Liver (tissue), 9 donors: Measurements from ENCODE around the gene RAB29. TPM values are rescaled to one million over a fixed set of nuclear protein-coding genes. Genes with fewer than 3 reads are reported as not detected.

Source experiments
- DNase-seq: peaks from one replicate; pipeline ENCODE4 v3.0.0-alpha.2; 2017; ENCODE audit warnings: low spot score
- H3K27ac ChIP-seq, 2 donors: one replicate each; pipeline ENCODE4 v1.7.0; 2013; ENCODE audit warnings: inconsistent platforms in 2 of 2, low read length in 2 of 2, control low read depth in 1 of 2, low read depth in 1 of 2, mild to moderate bottlenecking in 1 of 2
- H3K27me3 ChIP-seq, 4 donors: one replicate each; pipeline versions ENCODE4 v1.6.1 to v1.7.0; 2013; ENCODE audit warnings: low read length in 3 of 4, inconsistent platforms in 1 of 4, mild to moderate bottlenecking in 1 of 4, moderate library complexity in 1 of 4; ENCODE audit not compliant: control insufficient read depth in 4 of 4, insufficient read depth in 4 of 4
- H3K36me3 ChIP-seq, 4 donors: one replicate each; pipeline versions ENCODE4 v1.6.1 to v1.7.0; 2013; ENCODE audit warnings: low read length in 3 of 4, mild to moderate bottlenecking in 3 of 4, low read depth in 1 of 4, moderate library complexity in 1 of 4; ENCODE audit not compliant: control insufficient read depth in 4 of 4, insufficient read depth in 3 of 4
- H3K4me1 ChIP-seq, 4 donors: one replicate each; pipeline versions ENCODE4 v1.6.1 to v1.7.0; 2013; ENCODE audit warnings: low read length in 3 of 4, mild to moderate bottlenecking in 3 of 4, moderate library complexity in 1 of 4; ENCODE audit not compliant: control insufficient read depth in 4 of 4, insufficient read depth in 4 of 4
- H3K4me3 ChIP-seq, 3 donors: one replicate each; pipeline versions ENCODE4 v1.6.1 to v1.7.0; 2013; ENCODE audit warnings: low read length in 3 of 3, control low read depth in 1 of 3, low read depth in 1 of 3, mild to moderate bottlenecking in 1 of 3
- H3K9ac ChIP-seq, 2 donors: one replicate each; pipeline ENCODE4 v1.7.0; 2013; ENCODE audit warnings: low read length in 2 of 2, mild to moderate bottlenecking in 2 of 2, moderate library complexity in 2 of 2, control low read depth in 1 of 2, low read depth in 1 of 2
- H3K9me3 ChIP-seq, 4 donors: one replicate each; pipeline versions ENCODE4 v1.6.1 to v1.7.0; 2013; ENCODE audit warnings: low read length in 3 of 4; ENCODE audit not compliant: control insufficient read depth in 4 of 4
- ATF3 ChIP-seq: IDR thresholded peaks from 2 replicates; pipeline ENCODE4 v1.6.1; 2016; ENCODE audit warnings: antibody characterized with exemption
- EGR1 ChIP-seq, 2 donors: IDR thresholded peaks; 2 replicates each; pipeline ENCODE4 v1.6.1; 2016 to 2018; ENCODE audit warnings: antibody characterized with exemption in 2 of 2, low read depth in 2 of 2
- FOXA1 ChIP-seq: IDR thresholded peaks from 2 replicates; pipeline ENCODE4 v1.6.1; 2016; ENCODE audit warnings: antibody characterized with exemption
- FOXA2 ChIP-seq: IDR thresholded peaks from 2 replicates; pipeline ENCODE4 v1.6.1; 2016; ENCODE audit warnings: antibody characterized with exemption
- GABPA ChIP-seq, 2 donors: IDR thresholded peaks in 1 of 2; conservative IDR thresholded peaks in 1 of 2; 2 replicates each; pipeline ENCODE4 v1.6.1; 2016; ENCODE audit warnings: antibody characterized with exemption in 2 of 2, mild to moderate bottlenecking in 1 of 2, moderate library complexity in 1 of 2
- HNF4A ChIP-seq, 2 donors: conservative IDR thresholded peaks; 2 replicates each; pipeline ENCODE4 v1.6.1; 2016; ENCODE audit warnings: antibody characterized with exemption in 2 of 2, mild to moderate bottlenecking in 2 of 2
- HNF4G ChIP-seq: IDR thresholded peaks from 2 replicates; pipeline ENCODE4 v1.6.1; 2016; ENCODE audit warnings: antibody characterized with exemption
- NR2F2 ChIP-seq: IDR thresholded peaks from 2 replicates; pipeline ENCODE4 v1.6.1; 2016; ENCODE audit warnings: antibody characterized with exemption
- RAD21 ChIP-seq, 2 donors: IDR thresholded peaks; 2 replicates each; pipeline ENCODE4 v1.6.1; 2016; ENCODE audit warnings: antibody characterized with exemption in 2 of 2, mild to moderate bottlenecking in 2 of 2
- REST ChIP-seq: IDR thresholded peaks from 2 replicates; pipeline ENCODE4 v1.6.1; 2016; ENCODE audit warnings: antibody characterized with exemption, mild to moderate bottlenecking
- SP1 ChIP-seq: IDR thresholded peaks from 2 replicates; pipeline ENCODE4 v1.6.1; 2018; ENCODE audit warnings: antibody characterized with exemption, mild to moderate bottlenecking
- TAF1 ChIP-seq: conservative IDR thresholded peaks from 2 replicates; pipeline ENCODE4 v1.6.1; 2016; ENCODE audit warnings: antibody characterized with exemption, mild to moderate bottlenecking
- ZBTB33 ChIP-seq: IDR thresholded peaks from 2 replicates; pipeline ENCODE4 v1.6.1; 2016; ENCODE audit warnings: antibody characterized with exemption
- WGBS: extraction: QIAGEN DNeasy Blood & Tissue Kit; methylation state at CpG from one replicate; pipeline ENCODE4 v1.1.7; 2013; 5-methylcytosine and 5-hydroxymethylcytosine counted together
- polyA plus RNA-seq, 2 donors: library from polyadenylated mRNA; stranded (reverse) in 1 of 2; unstranded in 1 of 2; fragments of 200-250 nt in 1 of 2; fragments of >200 nt in 1 of 2; fragmentation: Nextera tagmentation in 1 of 2; extraction: Ambion mirVana in 1 of 2; gene quantifications; one replicate each; pipeline versions ENCODE4 v1.2.1 to v1.2.3, GENCODE V29; 2013 to 2015
- total RNA-seq, 2 donors: library from RNA; depleted of rRNA; stranded (reverse); fragments of >200 nt; gene quantifications; one replicate each; pipeline ENCODE4 v1.2.3, GENCODE V29; 2014
- donor health status: healthy.
- donor health status: healthy.
- donor health status: healthy.
- donor health status: healthy.
- donor health status: healthy.

Gene RAB29
- total and polyA plus RNA-seq, 4 donors: 11.0 to 25.0 (median 16.0) TPM

GRCh38 chr1:205770618-205771017, 4.7 kb downstream of the RAB29 start:
- no peak for TF ChIP-seq NR2F2
- no peak for TF ChIP-seq RAD21 (IDR thresholded peaks at IDR 0.05)
- no peak for TF ChIP-seq HNF4A (conservative IDR thresholded peaks at IDR 0.05)
- no peak for TF ChIP-seq GABPA (IDR thresholded peaks at IDR 0.05 in 1 of 2, conservative IDR thresholded peaks at IDR 0.05 in 1 of 2)
- no peak for TF ChIP-seq EGR1 (IDR thresholded peaks at IDR 0.05; ENCODE audit: low read depth in 2 of 2)
- no peak for TF ChIP-seq ZBTB33
- no peak for TF ChIP-seq SP1
- no peak for TF ChIP-seq HNF4G
- no peak for TF ChIP-seq TAF1
- no peak for TF ChIP-seq REST
- no peak for TF ChIP-seq FOXA1
- TF ChIP-seq ATF3: no peak
- Histone ChIP-seq H3K4me3 (no peak overlapping the region), H3K9me3 (no peaks in the 10 kb centered on the region), H3K36me3 (peaks cover 0 to 9% (median 4%) of the 10 kb centered on the region in 4 donors), H3K9ac (no peak overlapping the region), H3K4me1 (peaks cover 0 to 6% (median 4%) of the 10 kb centered on the region in 4 donors), H3K27me3 (no peaks in the 10 kb centered on the region), H3K27ac (no peak overlapping the region)
- WGBS: 92% methylated on average over 4 of the region's 4 CpGs
- no peak for DNase-seq

GRCh38 chr1:205769641-205770365, 5.5 kb downstream of the RAB29 start:
- Histone ChIP-seq H3K36me3 (peaks cover 0 to 9% (median 4%) of the 10 kb centered on the region in 4 donors), H3K27me3 (no peaks in the 10 kb centered on the region), H3K9me3 (no peaks in the 10 kb centered on the region), H3K27ac (no peak overlapping the region), H3K4me1 (peaks cover 0 to 6% (median 4%) of the 10 kb centered on the region in 4 donors), H3K9ac (no peak overlapping the region), H3K4me3 (no peak overlapping the region)
- TF ChIP-seq ZBTB33 (no peak), FOXA2 (no peak), GABPA (IDR thresholded peaks at IDR 0.05 in 1 of 2, conservative IDR thresholded peaks at IDR 0.05 in 1 of 2) (no peak)
- DNase-seq: no peak
- WGBS: 90% methylated on average over 8 of the region's 8 CpGs
